Measurements from ENCODE around the gene SGCA. TPM values are rescaled to one million over a fixed set of nuclear protein-coding genes. Genes with fewer than 3 reads are reported as not detected.

The SGCA gene
- total RNA-seq, 6 experiments from 2014 or later = 0.28 to 0.91 (median 0.76) TPM

- no peak for DNase-seq
- TF ChIP-seq, protein P1, sequence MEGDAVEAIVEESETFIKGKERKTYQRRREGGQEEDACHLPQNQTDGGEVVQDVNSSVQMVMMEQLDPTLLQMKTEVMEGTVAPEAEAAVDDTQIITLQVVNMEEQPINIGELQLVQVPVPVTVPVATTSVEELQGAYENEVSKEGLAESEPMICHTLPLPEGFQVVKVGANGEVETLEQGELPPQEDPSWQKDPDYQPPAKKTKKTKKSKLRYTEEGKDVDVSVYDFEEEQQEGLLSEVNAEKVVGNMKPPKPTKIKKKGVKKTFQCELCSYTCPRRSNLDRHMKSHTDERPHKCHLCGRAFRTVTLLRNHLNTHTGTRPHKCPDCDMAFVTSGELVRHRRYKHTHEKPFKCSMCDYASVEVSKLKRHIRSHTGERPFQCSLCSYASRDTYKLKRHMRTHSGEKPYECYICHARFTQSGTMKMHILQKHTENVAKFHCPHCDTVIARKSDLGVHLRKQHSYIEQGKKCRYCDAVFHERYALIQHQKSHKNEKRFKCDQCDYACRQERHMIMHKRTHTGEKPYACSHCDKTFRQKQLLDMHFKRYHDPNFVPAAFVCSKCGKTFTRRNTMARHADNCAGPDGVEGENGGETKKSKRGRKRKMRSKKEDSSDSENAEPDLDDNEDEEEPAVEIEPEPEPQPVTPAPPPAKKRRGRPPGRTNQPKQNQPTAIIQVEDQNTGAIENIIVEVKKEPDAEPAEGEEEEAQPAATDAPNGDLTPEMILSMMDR (IDR thresholded peaks at IDR 0.05) = no peak
- Mint-ChIP-seq H3K36me3 (ENCODE audit: low read depth) (no peaks in the 10 kb centered on the region), H3K9me3 (no peaks in the 10 kb centered on the region), H3K27me3 (ENCODE audit: insufficient read depth) (peaks cover 16% of the 10 kb centered on the region), H3K27ac (no peak overlapping the region), H3K4me3 (no peak overlapping the region), H3K4me1 (ENCODE audit: low read depth) (peaks cover 6% of the 10 kb centered on the region; the same call in 1 of the 2 replicates)
Measured at GRCh38 chr17:50120475-50121253, 45.1 kb upstream of the SGCA start.

DNA sequence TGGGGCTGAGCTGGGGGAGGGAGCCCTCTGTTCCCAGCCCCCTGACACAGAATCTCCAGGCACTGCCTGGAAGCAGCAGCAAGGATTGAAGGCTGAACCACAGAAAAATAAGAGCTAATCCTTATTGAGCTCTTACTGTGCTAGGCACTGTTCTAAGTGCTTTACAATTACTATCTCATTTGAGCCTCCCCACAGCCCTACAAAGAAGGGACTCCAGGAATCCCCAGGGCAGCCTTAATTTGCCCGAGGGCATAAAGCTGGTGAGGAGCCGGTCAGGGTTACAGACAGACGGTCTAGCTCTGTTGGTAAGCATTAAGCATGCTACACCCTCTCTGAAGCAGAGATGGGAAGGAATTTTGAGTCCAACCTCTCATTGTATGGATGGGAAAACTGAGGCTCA lies 42.9 kb upstream of the SGCA start:
- H3K9me3 Mint-ChIP-seq = no peaks in the 10 kb centered on the region
- TF ChIP-seq, protein P1 (IDR thresholded peaks at IDR 0.05) = no peak
- H3K4me1 Mint-ChIP-seq (ENCODE audit: low read depth) = peaks cover 13% of the 10 kb centered on the region
- H3K36me3 Mint-ChIP-seq (ENCODE audit: low read depth) = no peaks in the 10 kb centered on the region
- no peak overlapping the region for H3K27ac Mint-ChIP-seq
- no peak overlapping the region for H3K4me3 Mint-ChIP-seq
- peaks cover 16% of the 10 kb centered on the region for H3K27me3 Mint-ChIP-seq (ENCODE audit: insufficient read depth)
- DNase-seq = no peak

DNA sequence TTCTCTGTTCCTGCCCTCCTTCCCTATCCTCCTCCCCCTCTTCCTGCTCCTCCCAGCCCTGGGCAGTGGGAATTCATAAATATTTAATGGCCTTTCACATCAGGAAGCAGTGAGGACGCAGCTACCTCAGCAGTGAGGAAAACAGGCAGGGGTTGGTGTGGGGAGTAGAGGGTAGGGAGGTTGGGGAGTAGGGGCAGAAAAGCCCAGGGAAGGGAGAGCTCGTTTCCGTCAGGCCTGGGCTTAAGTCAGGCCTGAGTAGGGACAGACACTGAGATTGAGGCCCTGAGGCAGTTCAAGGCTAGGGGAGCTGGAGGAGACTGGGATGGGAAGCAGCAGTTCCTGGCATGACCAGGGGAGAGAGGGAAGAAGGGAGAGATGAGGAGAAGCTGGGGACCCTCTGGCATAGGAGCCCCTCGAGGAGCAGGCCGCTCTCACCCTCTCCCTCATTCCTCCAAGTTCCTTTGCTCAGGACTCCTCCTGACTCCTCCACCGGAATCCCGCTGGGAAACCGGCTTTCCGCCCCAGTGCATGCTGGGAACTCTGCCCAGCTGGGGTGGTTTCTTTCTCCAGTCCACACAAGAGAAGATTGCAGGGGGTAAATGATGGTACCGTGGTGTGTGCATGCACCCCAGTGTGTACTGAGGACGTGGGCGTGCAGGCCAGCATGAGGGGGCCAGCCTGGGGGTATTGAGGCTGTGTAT lies 42.0 kb upstream of the SGCA start:
- TF ChIP-seq, protein P1 (IDR thresholded peaks at IDR 0.05) = no peak
- Mint-ChIP-seq H3K27ac (no peak overlapping the region), H3K9me3 (no peaks in the 10 kb centered on the region), H3K4me3 (no peak overlapping the region), H3K36me3 (ENCODE audit: low read depth) (no peaks in the 10 kb centered on the region), H3K4me1 (ENCODE audit: low read depth) (peaks cover 15% of the 10 kb centered on the region), H3K27me3 (ENCODE audit: insufficient read depth) (peaks cover 18% of the 10 kb centered on the region)
- no peak for DNase-seq

- Mint-ChIP-seq H3K27me3 (ENCODE audit: insufficient read depth) (peaks cover 10% of the 10 kb centered on the region), H3K9me3 (no peaks in the 10 kb centered on the region), H3K4me3 (no peak overlapping the region), H3K27ac (no peak overlapping the region), H3K36me3 (ENCODE audit: low read depth) (no peaks in the 10 kb centered on the region), H3K4me1 (ENCODE audit: low read depth) (peaks cover 18% of the 10 kb centered on the region)
- TF ChIP-seq, protein P1 (IDR thresholded peaks at IDR 0.05) = no peak
- no peak for DNase-seq
Measured at GRCh38 chr17:50125420-50125997, 40.3 kb upstream of the SGCA start.

DNA sequence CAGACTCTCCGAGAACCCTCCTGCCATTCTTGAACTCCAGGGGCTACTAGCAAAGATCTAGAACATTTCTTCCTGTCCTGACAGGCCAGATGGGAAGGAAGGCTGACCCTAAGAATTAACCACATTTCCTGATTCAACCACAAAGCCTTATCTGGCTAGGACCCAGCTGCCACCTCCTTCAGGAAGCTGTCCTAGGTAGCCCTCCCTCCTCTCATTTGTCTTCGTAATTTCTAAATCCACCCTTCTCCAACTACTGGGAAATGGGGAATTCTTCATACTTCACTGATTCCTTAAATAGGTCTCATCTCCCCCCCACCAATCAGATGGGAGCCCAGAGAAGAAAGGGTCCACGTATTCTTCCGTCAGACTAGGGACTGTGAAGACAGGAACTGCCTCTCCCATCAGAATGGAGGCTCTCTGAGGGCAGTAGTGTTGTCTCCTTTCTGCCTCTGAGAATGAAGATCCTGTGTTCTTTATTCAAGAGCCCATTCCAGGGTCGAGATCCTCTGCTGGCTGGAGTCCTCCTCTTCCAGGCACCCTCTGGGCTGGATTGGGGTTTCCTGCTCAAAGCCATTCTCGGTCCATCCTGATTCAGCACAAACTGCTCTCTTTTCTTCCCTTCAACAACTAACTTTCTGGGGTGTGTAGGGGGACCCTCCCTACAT lies 38.0 kb upstream of the SGCA start:
- TF ChIP-seq, protein P1 (IDR thresholded peaks at IDR 0.05) = no peak
- Mint-ChIP-seq H3K27me3 (ENCODE audit: insufficient read depth) (peaks cover 11% of the 10 kb centered on the region), H3K4me1 (ENCODE audit: low read depth) (peaks cover 34% of the 10 kb centered on the region), H3K27ac (no peak overlapping the region), H3K4me3 (no peak overlapping the region), H3K9me3 (no peaks in the 10 kb centered on the region), H3K36me3 (ENCODE audit: low read depth) (no peaks in the 10 kb centered on the region)
- no peak for DNase-seq

Data from HFFc6 (cell line).